Medulla oblongata (tissue), 1 donor: Measurements from ENCODE around the gene TLR10.
"Not testable (repeated sequence)": the region's sequence is repeated elsewhere in the genome, so short reads cannot be mapped to it uniquely, and the experiment has no call there.

ENCODE experiments used
- DNase-seq: peaks from one replicate; pipeline ENCODE4 v3.0.0-alpha.2; 2015; ENCODE audit errors: extremely low spot score

The TLR10 gene

DNA sequence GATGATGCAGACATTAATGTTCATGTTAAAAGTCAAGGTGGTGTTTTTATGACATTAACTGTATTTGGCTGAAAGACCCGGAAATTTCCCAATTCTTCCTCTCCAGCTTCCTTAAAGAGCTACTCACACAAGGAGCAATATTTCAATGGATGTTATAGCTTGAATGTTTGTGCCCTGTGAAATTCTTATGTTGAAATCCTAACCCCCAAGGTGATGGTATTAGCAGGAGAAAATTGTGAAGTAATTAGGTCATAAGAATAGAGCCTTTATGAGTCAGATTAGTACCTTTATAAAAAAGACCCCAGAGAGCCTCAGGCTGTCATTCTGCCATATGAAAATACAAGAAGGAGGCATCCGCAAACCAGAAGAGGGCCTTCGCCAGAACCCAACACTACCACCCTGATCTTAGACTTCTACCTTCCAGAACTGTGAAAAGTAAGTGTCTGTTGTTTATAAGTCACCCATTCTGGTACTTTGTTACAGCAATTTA is 18.2 kb upstream of the TLR10 start:
- no peak for DNase-seq

- DNase-seq = no peak
Observed at GRCh38 chr4:38800366-38800765, 17.6 kb upstream of the TLR10 start.

DNA sequence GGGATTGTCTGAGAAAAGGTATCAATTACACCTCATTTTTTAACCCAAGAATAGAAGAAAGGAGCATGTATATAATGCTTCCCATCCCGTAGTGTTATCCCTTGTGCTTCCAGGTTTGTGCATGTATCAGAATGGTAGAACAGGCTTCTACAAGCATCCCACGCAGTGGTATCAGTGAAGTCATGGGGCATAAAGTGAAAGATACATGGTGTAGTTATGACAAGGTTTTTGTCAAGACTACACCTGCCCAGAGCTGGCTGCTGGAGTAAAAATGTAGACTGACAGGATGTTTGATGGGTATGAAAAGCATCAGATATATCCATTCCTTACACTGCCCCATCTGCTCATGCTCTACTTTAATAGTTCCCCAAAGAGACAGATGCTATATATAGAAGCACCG is 12.3 kb upstream of the TLR10 start:
- no peak for DNase-seq

GRCh38 chr4:38794051-38794450 is 11.3 kb upstream of the TLR10 start:
- no peak for DNase-seq

GRCh38 chr4:38791010-38791409 is 8.2 kb upstream of the TLR10 start:
- DNase-seq = peak; percentile 27

GRCh38 chr4:38788317-38788716 is 5.5 kb upstream of the TLR10 start:
- no peak for DNase-seq

DNA sequence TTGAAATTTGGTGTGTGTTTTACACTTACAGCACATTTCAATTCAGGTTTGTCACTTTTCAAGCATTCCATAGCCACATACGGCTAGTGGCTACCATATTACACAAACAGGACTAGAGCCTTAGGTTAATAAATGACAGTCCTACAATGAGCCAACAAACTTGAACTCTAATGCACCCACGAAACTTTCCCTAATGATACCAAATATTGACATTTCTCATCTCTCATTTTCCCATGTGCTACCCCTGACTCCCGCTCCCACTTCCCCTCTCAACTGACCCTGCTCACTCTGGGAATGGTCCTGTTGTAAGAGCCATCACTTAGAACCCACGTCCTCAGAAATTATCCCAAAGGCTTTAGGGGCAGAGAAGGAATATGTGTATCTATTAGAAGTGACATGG is 4.9 kb upstream of the TLR10 start:
- DNase-seq = no peak

GRCh38 chr4:38785901-38786402 is 3.2 kb upstream of the TLR10 start:
- DNase-seq = peak; percentile 79

DNA sequence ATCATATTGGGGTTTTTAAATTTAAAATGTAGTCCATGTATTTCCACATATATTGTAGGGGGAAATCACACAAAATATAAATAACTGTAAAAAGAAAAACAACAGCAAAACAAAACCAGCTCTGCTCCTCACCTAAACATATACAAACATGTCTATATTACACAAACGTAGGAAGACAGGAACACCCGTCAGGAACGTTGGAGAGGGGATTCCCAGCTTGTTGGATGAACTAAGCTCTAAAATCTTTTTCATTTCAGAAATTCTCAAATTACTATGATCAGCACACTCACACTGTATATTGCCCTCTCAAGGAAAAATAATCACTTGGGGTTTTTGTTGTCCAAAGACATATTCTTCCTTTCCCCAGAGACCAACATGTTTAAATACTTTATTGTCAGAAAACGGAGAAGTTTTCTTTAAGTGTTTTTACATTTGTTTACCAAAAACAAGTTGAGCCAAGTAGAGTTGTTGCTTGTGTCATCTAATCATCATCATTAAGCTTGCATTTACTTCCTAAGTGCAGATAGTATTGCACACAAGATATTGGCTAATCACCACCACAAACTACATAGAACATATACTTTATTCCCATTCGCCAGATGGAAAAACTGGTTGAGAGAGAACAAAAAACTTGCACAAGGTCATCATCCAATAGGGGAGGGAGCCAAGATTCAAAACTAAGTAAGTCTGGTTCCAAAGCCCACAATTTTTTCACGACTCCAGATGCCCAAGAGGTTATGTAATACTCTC is 2.4 kb upstream of the TLR10 start:
- DNase-seq = no peak

- DNase-seq = no peak
Observed at GRCh38 chr4:38784141-38784540, 1.4 kb upstream of the TLR10 start.

GRCh38 chr4:38783109-38783460 is 295 bp upstream of the TLR10 start:
- DNase-seq = no peak

DNA sequence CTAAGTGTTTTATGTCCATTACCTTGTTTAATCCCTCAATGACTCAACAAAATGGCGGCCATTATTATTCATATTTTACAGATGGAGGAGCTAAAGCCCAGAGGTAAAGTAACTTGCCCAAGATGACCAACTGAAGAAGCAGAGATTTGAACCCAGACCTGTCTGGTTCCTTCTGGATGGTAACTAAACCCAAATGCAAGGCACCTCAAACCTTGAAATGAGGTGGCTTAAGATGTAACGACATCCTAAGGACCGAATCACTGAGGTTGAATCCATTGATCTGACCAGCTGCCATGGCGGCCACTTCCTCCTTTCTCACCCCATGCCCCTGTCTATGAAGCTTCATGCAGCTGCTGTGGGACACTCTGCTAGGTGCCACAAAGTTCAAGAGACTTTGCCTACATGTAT is 932 bp downstream of the TLR10 start:
- no peak for DNase-seq

- DNase-seq = no peak
Observed at GRCh38 chr4:38780833-38781484, 1.8 kb downstream of the TLR10 start.

DNA sequence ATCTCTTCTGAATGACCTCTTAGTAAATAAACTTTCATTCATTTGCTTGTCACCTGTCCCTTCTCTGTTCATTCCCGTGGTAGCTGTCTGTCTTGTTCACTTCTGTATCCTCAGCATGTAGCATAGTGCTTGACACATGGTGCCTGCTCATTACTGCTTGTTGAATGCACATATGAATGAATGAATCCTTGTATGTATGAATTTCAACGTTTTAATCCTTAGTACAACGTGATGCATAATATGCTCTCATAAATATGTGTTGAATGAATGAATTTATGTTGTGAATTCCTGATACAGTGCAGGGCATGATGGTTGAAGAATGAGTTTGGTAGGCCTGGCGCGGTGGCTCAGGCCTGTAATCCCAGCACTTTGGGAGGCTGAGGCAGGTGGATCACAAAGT is 3.0 kb downstream of the TLR10 start:
- no peak for DNase-seq

DNA sequence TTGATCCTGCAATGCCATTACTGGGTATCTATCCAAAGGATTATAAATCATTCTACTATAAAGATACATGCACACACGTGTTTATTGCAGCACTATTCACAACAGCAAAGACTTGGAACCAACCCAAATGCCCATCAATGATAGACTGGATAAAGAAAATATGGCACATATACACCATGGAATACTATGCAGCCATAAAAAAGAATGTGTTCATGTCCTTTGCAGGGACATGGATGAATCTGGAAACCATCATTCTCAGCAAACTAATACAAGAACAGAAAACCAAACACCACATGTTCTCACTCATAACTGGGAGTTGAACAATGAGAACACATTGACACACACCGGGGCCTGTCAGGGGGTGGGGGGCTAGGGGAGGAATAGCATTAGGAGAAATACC is 4.9 kb downstream of the TLR10 start:
- not testable (repeated sequence) for DNase-seq

DNA sequence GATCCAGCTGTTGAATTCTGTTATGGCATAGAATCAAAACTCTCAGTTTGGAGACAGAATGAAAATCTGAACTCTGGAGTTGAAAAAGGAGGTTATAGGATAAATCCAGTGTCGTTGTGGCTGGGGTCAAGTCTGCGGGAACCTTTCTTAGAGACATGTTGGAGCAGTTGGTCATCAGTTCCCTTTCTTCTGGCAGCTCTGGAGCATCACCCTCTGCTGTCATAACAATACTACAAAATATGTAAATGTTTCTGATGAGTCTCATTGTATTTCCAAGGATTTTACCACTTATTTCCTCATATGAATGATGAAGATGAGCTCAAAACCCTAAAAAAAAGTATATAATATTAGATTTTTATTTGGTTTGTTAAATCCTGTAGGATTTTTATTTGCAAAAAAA is 7.5 kb downstream of the TLR10 start:
- no peak for DNase-seq

DNA sequence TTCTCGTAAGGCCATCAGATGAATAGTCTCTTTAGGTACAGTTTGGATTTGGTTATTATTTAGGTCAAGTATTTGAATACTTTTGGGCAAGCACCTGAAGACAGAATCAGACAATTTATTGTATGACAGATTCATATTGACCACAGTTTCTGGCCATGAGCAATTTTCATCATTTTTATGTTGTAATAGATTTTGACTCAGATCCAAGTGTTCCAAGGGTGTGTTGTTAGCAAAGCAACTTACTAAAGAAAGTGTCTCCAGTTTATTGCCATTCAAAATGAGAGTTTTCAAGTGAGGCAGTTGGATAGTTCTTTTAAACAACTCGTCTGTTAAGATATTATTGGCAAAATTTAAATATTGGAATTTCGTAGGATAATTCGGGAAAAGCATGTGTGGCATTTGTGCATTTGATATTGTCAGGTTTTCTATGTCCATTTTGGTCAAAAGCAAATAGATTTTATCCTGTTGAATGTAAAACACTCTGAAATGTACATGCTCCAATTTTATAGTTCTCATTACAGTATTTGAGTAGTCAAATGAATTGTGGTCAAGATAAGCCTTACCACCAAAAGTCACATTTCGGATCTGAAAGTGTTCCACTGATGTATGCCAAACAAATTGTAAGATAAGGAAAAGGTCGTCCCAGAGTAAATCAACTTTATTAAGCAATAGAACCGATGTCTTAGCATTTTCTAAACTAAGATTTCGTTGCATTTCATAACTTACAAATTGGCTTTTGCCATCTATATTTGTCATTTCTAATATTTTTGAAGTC is 8.4 kb downstream of the TLR10 start:
- no peak for DNase-seq

DNA sequence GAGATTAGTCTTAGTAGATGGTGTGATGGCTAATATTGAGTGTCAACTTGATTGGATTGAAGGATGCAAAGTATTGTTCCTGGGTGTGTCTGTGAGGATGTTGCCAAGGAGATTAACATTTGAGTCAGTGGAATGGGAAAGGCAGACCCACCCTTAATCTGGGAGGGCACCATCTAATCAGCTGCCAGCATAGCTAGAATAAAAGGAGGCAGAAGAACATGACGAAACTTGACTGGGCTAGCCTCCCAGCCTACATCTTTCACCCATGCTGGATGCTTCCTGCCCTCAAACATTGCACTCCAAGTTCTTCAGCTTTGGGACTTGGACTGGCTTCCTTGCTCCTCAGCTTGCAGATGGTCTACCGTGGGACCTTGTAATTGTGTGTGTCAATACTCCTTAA is 12.5 kb downstream of the TLR10 start:
- not testable (repeated sequence) for DNase-seq

- no peak for DNase-seq
Observed at GRCh38 chr4:38769857-38770256, 12.9 kb downstream of the TLR10 start.

GRCh38 chr4:38769441-38769840 is 13.3 kb downstream of the TLR10 start:
- no peak for DNase-seq

GRCh38 chr4:38768968-38769394 is 13.8 kb downstream of the TLR10 start:
- peak; percentile 53 for DNase-seq

DNA sequence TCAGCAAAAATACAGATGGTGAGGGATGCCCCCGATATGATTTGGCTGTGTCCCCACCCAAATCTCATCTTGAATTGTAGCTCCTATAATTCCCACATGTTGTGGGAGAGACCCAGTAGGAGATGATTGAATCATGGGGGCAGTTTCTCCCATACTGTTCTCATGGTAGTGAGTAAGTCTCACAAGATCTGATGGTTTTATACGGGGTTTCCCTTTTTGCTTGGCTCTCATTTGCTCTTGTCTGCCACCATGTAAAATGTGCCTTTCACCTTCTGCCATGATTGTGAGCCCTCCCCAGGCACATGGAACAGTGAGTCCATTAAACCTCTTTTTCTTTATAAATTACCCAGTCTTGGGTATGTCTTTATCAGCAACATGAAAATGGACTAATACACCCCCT is 15.8 kb downstream of the TLR10 start:
- not testable (repeated sequence) for DNase-seq
